Keratinocyte (primary cell): ENCODE data around the gene CCDC18.

Experiments used
- CTCF ChIP-seq, 3 experiments: IDR thresholded peaks in 1 of 3; conservative IDR thresholded peaks in 1 of 3; optimal IDR thresholded peaks in 1 of 3; 2 replicates in 2 of 3; 3 replicates in 1 of 3; pipeline versions ENCODE3 to v1.5.1; 2011; ENCODE audit warnings: low read length in 3 of 3, mild to moderate bottlenecking in 3 of 3, moderate library complexity in 2 of 3, control low read depth in 1 of 3, inconsistent platforms in 1 of 3; ENCODE audit not compliant: insufficient read depth in 2 of 3; ENCODE audit errors: extremely low read depth in 1 of 3
- EZH2 ChIP-seq: IDR thresholded peaks from one replicate; pipeline ENCODE4 v1.6.1; 2012; ENCODE audit warnings: inconsistent platforms, mild to moderate bottlenecking, low read length, moderate library complexity

GRCh38 chr1:93321720-93322119 is 141.2 kb downstream of the CCDC18 start:
- TF ChIP-seq CTCF (optimal IDR thresholded peaks at IDR 0.05 in 1 of 3, IDR thresholded peaks at IDR 0.05 in 1 of 3, conservative IDR thresholded peaks at IDR 0.05 in 1 of 3; ENCODE audit: extremely low read depth in 1 of 3, insufficient read depth in 2 of 3, low read length in 3 of 3) = no peak
- no peak for TF ChIP-seq EZH2
